Right lobe of liver (tissue), 4 donors: ENCODE data around the gene CEP85L.

Experiments used
- CTCF ChIP-seq, 4 donors: fragments of 200-600 bp in 3 of 4; fragments of 450-650 bp in 1 of 4; IDR thresholded peaks; one replicate each; pipeline versions ENCODE4 v1.5.1 to v1.8.0; 2016 to 2022; ENCODE audit warnings: antibody characterized with exemption in 4 of 4, mild to moderate bottlenecking in 2 of 4
- POLR2A ChIP-seq: fragments of 450-650 bp; IDR thresholded peaks from one replicate; pipeline ENCODE4 v1.6.1; 2017; ENCODE audit warnings: antibody characterized with exemption, mild to moderate bottlenecking
- donor health status: DM: no; HTN: no; CAD: no.
- donor health status: DM: no; HTN: no; CAD: no.
- donor health status: DM: no; HTN: yes; CAD: no.

DNA sequence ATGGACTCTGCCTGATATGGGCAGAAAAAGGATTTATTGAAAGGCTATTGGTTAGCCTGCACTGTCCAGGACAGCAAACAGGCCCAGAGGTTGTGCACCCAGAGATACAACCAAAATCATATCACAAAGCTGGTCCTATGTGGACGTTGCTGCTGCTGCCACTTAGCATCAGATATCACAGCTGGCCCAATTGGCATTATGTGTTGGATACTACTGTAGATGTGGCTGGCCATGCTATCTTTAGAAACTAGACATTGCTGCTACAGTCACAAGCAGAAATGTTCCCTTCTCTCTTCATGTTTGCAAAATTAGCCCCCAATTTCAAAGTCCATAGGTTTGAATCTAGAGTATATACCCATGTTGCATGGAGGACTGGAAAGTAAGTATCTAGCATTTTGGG, 42.2 kb upstream of the CEP85L start:
- TF ChIP-seq CTCF (IDR thresholded peaks at IDR 0.05) = no peak
- TF ChIP-seq POLR2A = no peak
